GM19324 (cell line): Measurements from ENCODE around the gene GRID2IP.

ENCODE experiments used
- ATAC-seq: cut with Tn5 transposase; IDR thresholded peaks from one replicate; pipeline ENCODE4 v1.9.1; 2021; ENCODE audit warnings: mild to moderate bottlenecking, moderate library complexity; ENCODE audit not compliant: unreplicated experiment, low FRiP score

The GRID2IP gene

GRCh38 chr7:6528401-6529130, 22.7 kb downstream of the GRID2IP start:
- no peak for ATAC-seq

DNA sequence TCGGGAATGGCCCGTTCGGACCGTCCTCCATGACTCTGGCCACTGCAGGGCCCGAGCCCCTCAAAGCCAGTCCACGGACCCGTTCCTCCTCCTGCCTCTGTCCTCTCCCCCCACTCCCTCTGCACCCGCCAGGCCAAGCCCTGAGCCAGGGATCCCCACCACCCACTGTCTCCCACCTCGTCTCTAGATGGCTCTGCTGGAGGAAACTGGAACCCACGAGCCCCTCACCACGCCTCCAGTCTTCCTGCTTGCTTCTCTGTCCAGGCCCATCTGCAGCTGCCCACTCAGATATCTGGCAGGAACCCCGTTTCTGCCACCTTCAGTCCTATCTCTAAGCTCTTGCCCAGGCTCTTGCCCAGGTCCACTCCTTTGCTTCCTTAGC, 24.3 kb downstream of the GRID2IP start:
- ATAC-seq = no peak

DNA sequence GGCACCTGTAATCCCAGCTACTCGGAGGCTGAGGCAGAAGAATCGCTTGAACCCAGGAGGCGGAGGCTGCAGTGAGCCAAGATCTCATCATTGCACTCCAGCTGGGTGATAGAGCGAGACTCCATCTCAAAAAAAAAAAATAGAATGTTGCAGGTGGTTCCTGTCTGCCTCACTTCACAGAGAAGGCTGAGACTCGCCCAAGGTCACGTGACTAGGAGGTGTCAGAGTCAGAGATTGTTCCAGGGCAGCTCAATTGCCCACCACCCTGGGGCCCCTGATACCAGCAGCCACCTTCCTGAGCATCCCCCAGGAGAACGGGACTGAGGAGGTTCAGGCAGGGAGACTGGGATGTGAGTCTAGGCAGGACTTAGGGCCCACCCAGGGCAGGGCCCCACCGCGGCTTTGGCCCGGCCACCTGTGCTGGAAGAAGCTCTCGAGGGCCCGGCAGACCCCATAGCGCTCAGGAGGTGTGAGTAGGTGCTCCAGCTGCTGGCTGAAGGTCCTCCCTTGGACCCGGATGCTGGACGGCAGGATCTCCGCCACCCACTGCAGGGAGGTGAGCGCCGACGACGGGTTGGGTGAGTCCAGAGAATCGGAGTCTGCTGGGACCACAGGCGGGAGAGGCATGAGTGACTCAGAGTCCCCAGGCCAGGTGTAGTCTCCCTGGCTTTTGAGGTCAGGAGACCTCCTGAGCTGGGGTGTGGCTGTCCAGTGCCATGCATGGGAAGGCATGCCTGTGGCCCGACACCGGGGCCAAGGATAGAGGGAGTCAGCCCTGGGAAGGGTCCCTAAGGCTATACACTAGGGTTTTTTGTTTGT, 30.9 kb downstream of the GRID2IP start:
- ATAC-seq = no peak

DNA sequence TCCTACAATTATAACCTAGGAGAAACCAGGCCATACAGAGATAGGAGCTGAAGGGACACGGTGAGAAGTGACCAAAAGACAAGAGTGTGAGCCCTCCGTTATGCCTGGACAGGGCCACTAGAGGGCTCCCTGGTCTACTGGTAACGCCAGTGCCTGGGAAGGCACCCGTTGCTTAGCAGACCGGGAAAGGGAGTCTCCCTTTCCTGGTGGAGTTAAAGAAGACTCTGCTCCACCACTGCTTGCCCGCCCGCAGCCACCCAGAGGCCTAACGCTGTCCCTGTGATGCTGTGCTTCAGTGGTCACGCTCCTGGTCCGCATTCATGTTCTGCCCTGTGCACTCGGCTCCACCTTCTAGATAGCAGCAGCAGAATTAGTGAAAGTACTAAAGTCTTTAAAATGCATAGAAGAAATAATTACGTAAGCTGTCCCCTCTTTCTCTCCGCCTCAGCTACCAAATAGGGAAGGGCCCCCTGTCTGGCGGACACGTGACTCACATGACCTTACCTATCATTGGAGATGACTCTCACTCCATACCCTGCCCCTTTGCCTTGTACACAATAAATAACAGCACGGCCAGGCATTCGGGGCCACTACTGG, 34.8 kb downstream of the GRID2IP start:
- ATAC-seq = no peak

GRCh38 chr7:6513541-6513940, 37.7 kb downstream of the GRID2IP start:
- ATAC-seq = no peak

DNA sequence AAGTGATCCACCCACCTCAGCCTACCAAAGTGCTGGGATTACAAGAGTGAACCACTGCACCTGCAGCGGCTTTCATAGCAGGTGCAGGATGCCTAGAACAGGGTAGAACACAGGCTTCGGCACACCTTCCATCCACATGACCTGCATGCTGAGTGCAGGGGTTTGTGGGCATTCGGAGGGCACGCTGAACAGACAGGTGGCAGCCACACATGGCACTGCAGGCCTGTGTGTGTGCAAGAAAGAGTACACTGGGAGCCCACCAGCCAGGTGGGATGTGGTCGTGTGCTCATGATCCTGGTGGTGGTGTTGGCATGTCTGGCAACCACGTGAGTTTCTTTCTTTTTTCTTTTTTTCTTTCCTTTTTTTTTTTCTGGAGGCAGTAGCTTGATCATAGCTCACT, 38.4 kb downstream of the GRID2IP start:
- no peak for ATAC-seq

DNA sequence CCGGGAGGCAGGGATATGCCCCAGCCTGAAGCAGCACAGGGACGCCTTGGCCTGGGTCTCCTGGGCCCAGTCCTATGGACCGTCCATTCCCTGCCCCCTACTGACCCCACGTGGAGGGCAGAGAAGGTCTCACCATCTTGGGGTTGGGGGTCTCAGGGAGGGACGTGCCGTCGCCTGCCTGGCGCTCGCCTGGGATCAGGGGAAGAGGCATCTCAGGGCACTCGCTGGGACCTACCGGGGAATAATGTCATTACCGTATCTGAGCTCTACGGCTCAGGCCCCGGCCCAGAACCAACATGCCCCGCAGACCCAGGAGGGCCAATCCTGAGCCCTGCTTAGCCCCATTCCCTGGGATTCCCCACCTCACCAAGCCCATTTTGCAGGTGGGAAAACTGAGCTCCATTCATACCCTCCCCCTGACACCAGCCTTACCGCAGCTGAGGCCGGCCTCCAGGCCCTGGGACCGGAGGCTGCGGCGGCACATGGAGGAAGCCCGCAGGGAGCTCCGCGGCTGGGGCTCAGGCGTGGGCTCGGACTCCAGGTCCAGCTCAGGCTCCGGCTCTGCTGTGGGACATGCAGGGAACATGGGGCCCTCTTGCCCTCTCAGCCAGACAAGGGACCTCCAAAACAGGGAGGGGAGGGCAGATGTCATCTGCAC, 40.7 kb downstream of the GRID2IP start:
- ATAC-seq = no peak

DNA sequence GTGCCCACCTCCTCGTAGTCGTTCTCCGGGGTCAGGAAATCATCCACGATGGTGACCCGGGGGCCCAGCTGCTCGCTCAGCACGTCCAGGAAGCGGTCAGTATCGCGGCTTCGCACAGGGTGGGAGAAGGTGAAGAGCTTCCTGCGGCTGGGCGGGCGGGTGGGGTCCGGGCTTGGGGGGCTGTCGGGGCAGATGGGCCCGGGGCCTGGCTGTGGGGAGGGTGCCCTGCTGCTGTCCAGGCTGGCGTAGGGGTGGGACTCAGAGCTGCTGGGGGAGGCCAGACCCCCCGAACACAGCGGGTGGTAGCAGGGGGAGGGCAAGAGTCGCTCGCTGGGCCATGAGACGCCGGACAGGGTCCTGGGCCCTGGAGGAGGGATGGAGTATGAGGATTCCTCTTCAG, 42.3 kb downstream of the GRID2IP start:
- ATAC-seq = no peak

DNA sequence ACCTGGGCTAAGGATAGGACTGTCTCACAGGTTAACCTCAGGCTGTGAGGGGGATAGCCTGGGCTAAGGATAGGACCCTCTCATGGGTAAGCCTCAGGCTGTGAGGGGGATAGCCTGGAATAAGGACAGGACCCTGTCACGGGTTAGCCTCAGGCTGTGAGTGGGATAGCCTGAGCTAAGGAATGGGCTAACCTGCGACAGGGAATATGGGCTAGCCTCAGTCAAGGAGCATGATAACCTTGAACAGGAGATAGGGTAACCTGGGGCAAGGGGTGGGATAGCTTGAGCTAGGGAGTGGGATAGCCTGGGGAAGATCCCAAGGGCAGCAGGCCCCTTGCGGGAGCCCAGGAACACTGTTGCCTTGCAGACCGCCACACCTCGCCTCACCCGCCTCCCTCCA, 42.7 kb downstream of the GRID2IP start:
- ATAC-seq = no peak

- ATAC-seq = no peak
Observed at GRCh38 chr7:6507906-6508305, 43.4 kb downstream of the GRID2IP start.

GRCh38 chr7:6505685-6506559, 45.3 kb downstream of the GRID2IP start:
- ATAC-seq = no peak

GRCh38 chr7:6504996-6505395, 46.3 kb downstream of the GRID2IP start:
- ATAC-seq = no peak

DNA sequence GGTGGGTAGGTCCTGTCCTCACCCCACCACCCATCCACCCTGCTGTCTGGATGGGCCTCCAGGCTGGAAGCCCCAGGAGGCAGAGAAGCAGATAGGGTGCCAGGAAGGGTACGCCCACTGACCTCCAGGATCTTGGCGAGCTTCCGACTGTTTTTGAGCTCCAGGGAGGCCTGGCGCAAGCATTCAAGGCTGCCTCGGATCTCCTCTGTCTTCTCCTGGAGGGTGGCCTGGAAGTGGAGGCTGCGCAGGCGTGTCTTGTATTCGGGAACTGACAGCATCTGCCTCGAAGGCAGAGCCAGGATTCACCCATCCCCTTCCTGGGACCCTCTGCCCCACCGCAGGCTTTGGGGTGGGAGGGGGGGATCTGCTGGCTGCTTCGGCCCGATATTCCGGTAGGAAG, 48.4 kb downstream of the GRID2IP start:
- ATAC-seq = no peak

- ATAC-seq = no peak
Observed at GRCh38 chr7:6501586-6502564, 49.4 kb downstream of the GRID2IP start.

GRCh38 chr7:6500691-6501090, 50.6 kb downstream of the GRID2IP start:
- ATAC-seq = no peak

GRCh38 chr7:6497994-6498393, 53.3 kb downstream of the GRID2IP start:
- no peak for ATAC-seq

- ATAC-seq = no peak
Observed at GRCh38 chr7:6497637-6497905, 53.7 kb downstream of the GRID2IP start.

- no peak for ATAC-seq
Observed at GRCh38 chr7:6496842-6497636, 54.2 kb downstream of the GRID2IP start.
